Stimulated activated CD4-positive, alpha-beta T cell treated with anti-CD3 and anti-CD28 coated beads, TNF-alpha, amount 100 ng/mL, for 24 hours (primary cell): ENCODE results near the gene NFAM1.

Experiments used
- DNase-seq, 3 experiments: peaks; one replicate each; pipeline ENCODE4 v3.0.0-alpha.2; 2020; ENCODE audit warnings: low read depth in 3 of 3

The NFAM1 gene

DNA sequence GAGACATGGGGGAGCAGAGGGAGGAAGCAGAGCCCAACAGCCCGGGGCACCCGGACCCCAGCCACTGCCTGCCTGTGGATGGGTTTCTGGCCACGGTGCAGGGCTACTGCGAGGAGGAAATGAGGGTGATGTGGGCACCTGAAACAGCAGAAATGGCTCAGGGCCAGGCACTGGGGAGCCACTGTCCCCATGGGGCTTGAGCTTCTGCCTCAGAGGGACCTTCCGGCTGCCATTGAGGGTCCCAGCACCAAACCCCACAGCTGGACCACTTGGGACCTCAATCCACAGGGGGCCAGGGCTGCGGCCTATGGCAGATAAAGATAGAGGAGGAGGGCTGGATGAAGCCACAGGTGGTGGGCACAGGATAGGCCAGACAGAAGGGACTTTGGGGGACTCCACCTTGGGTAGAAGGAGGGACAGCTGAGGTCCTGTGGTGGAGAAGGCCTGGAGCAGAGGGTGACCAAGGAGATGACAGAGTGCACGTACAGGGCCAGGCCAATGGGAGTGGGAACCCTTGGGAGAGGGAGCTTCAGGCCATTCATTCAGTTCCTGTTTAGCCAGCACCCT, 48.3 kb downstream of the NFAM1 start:
- no peak for DNase-seq

DNA sequence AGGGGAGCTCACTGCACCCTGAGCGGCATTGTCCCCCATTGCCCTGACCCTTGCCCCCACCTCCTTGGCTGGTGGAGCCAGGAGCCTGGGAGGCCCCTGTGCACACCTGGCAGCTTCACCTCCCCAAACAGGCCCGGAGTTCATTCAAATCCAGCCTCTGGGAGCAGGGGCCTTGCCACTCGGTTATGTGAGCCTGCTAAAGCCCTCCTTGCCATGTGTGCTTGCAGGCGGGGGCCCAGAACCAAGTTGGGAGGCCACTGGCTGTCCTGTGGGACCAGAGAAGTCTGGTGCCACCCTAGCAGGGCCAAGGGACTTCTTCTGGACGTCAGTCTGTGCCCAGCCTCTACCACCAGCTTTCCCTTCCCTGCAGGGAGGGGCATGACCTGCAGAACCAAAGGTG, 48.9 kb downstream of the NFAM1 start:
- DNase-seq = no peak

DNA sequence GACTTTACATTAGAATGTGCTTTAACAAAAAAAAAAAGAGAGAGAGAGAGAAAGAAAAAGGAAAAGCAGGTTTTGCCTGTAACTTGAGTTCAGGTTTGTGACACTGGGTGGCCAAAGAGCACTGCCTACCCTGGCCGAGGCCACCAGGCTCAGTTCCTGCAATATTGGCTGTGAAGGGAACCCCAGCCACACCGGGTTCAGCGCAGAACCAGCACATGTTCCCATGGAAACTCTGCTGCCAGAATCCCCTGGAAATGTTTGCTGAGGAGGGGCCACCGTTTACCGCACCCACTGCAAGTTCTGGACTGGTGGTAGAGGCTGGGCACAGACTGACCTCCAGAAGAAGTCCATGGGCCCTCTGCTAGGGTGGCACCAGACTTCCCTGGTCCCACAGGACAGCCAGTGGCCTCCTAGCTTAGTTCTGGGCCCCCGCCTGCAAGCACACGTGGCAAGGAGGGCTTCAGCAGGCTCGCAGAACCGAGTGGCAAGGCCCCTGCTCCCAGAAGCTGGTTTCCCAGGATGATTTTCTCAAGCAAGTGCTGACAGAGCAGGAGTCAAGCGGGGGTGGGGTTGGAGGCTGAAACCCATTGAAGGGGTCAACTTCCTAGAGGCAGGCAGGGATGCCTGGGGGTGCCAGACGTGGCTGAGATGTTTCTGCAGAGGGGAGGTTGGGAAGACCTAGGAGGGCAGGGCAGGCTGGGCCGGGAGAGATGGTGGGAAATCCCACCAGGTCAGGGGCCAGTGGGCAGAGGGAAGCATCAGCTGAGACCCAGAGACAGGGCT, 51.2 kb downstream of the NFAM1 start:
- no peak for DNase-seq

DNA sequence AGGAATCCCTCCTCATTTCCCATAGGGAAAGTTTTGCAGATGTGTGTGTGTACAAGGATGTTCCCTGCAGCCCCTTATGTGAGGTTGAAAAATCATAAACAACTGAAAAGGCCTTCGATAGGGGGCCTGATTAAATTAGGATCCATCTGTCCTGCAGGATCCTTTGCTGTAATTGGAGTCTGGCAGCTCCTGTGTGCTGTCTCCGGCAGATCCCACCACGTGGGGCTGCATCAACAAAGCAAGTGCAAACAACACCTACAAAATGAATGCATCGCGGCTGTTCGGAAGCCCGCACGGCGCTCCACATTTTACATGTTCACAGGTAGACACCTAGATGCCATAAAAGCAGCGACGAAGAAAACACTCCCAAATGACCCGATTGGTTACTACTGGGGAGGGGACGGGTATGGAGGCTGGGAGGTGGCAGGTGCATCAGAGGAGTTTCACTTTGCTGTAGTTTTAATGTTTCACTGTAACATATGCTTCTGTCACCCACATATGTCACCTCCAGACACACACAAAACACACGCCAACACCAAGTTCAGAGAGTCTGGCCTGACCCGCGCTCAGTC, 52.2 kb downstream of the NFAM1 start:
- no peak for DNase-seq

DNA sequence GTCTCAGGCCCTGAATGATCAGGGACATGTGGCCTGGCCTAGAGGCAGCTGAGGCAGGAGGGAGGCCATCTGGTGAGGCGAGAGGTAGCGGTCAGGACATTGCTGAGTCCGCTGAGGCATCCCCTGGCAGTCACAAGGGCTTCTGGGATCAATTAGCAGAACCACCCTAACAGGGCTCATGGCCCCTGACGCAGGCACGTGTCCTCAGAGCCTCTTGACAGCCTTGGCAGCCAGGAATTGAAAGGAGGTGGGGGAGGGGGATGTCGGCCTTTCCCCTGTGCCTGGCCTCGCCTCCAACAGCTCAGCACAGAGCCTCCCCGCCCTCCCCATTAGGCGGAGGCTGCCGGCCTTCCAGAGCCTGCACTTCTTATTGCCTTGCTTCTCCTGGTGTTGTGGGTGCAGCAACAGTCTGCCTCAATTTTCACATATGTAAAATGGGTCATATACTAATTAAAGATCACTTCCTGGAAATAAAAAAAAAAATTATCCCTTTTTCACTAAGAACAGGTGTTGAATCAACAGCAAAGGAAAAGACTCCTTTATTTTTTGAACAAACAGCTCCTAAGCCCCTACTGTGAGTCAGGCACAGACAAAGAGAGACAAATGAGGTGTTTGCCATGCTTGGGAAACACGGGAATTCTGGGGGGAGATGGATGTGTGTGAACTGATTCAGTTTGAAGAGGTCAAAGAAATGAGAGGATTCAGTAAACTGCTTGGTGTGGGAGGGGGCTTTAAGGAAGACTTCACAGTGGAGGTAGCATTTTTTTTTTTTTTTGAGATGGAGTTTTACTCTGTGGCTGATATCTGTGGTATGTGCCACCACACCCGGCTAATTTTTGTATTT, 55.3 kb downstream of the NFAM1 start:
- no peak for DNase-seq

DNA sequence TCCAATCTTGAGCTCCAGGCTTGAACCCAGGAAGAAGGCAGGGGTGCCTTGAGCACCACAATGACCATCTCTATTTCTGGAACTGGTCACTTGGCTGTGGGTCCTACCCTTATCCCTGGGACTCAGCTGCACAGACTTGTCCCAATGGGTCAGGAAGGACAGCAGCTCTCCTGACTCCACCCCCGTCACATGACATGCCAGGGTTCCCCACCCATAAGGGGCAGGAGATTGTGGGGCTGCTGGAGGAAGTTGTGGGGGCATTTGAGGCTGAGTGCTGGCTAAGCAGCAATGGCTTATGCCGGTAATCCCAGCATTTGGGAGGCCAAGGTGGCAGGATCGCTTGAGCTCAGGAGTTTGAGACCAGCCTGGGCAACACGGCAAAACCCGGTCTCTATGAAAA, 56.2 kb downstream of the NFAM1 start:
- DNase-seq = no peak

DNA sequence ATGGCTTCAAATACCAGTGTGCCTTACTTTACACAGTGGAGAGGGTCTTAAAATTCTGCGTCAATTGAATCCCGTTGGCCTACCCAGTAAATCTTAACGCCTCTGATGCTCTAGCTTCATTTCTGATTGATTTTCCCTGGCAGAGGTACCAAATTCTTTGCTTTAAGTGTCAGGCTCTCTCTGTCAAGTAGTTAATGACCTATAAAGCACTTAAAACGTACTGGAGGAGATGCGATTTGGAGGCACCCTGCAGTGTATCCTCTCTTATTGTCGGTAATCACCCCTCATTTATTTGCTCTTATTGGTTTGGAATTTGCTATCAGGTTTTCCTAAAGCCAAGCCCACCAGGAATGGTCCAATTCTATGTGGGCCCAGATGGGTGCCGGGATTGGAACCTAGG, 59.2 kb downstream of the NFAM1 start:
- DNase-seq = no peak

DNA sequence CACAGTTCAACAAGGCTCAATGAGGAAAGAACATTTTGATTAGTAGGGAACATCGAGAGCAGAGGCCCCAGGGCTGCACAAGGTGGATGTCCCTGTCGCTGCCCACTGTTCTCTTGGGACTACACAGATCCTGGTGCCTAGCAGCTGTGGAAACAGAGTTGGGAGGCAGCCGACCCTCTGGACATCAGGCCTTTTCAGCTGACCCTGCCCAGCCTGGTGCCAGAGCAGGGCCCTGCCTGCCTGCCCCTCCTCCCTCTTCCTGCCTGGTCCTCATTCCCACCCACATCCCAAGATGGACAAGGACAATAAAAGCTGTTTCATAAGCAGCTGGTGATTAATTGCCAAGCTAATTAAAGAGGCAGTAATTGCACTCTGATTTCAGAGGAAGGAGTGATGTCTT, 60.7 kb downstream of the NFAM1 start:
- DNase-seq = no peak

DNA sequence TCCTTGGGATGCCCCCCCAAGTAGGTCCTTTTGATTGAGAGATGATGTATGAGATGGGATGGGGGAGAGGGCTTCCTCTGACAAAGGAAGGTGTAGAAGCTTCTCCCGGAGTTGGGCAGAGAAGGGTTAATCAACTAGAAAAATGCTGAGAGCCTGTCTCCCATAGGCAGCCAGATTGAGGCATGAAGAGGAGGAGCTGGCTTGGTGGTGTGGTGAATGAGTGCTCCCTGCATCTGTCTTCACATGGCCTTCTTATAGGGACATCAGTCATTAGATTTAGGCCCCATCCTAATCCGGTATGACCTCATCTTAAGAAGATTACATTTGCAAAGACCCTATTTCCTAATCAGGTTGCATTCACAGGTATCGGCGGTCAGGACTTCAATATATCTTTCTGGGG, 61.1 kb downstream of the NFAM1 start:
- DNase-seq = no peak

DNA sequence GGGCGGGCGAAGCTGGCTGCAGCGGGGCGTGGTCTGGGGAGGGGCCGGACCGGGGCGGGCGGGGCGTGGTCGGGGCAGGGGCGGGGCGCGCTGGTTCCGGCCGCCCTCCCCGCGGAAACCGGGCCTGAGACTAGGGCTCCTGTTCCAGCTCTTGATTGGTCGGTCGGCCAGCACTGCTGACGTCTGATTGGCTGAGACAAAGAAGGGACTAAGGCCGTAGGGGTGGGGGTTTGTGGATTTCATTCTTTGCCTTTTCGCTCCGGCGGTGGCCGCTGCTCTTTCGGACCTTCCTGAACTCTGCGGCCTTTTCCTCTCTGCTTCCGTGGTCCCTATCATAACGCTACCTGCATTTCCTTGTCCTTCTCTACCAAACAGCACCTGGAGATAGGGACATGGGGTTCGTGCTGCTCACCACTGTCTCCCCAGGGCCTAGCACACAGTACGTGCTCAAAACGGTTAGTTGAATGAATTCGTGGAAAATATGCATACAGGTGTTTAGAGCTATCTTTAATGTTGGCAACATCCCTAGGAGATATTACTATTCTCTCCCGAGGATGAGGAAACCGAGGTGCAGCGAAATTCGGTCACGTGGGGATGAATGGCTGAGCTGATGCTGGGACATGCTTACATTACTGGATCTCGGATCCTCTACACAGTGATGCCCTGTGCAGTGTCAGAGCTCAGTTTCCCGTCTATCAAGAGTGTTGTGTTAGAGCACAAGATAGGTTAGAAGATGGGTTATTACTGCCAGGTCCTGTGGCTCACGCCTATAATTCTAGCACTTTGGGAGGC, 62.8 kb downstream of the NFAM1 start:
- peak; percentile 71 to 83 (median 74) for DNase-seq

DNA sequence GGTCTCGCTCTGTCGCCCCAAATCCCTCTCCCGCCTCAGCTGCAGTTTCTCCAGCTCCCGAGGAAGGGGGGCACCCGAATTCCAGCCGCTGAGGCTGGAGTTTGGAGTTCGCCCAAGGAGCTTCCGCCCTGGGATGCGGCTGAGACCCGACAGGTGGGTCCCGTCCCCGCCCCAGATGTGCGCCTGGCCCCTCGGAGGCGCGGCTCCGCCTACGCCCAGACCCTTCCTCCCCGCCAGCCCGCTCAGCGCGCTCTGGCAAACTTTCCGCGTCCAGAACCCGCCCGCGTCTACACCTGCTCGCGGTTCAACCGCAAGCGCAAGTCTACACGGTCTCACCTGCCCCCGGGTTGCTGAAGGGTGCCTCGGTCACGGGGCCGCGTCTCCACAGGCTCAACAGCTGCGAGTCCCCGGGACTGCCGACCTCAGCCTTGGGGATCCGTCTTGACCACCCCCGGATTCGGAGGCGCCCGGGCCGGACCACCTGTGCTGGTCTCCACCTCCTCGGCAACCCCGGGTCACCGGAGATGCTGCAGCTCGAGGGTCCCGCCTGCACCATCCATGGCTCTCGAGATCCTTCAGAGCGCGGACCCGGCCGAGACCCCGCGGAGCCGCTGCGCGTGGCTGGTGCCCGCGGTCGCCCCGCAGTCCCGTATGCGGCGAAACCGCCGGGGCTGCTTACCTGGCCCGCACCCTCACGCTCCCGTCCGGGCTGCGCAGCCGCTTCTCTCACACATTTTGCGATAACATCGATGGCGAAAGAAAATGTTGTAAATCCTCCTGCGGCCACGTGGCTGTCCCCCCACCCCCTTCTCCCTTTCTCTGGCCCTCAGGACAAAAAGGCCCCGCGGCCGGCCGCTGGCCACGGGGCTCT, 63.6 kb downstream of the NFAM1 start:
- DNase-seq = peak in 1 of 3 experiments; percentile 26

DNA sequence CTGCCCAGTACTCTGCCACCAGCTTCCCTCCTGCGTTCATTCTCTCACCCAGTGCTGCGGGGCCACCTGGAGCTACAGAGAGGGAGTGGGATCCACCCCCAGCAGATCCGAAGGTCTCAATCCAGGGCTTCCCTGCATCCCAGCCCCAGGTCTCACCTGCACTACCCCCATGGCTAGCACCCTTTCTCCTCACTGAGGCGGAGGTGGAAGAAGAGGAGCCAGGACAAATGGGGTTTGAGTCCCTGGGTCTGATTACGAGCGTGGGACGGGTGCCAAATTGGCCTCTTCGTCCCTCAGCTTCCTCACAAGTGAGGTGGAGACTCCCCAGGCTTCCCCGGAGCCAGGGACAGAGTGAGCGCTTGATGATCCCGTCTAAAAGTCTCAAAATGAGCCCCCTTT, 64.2 kb downstream of the NFAM1 start:
- DNase-seq = no peak

DNA sequence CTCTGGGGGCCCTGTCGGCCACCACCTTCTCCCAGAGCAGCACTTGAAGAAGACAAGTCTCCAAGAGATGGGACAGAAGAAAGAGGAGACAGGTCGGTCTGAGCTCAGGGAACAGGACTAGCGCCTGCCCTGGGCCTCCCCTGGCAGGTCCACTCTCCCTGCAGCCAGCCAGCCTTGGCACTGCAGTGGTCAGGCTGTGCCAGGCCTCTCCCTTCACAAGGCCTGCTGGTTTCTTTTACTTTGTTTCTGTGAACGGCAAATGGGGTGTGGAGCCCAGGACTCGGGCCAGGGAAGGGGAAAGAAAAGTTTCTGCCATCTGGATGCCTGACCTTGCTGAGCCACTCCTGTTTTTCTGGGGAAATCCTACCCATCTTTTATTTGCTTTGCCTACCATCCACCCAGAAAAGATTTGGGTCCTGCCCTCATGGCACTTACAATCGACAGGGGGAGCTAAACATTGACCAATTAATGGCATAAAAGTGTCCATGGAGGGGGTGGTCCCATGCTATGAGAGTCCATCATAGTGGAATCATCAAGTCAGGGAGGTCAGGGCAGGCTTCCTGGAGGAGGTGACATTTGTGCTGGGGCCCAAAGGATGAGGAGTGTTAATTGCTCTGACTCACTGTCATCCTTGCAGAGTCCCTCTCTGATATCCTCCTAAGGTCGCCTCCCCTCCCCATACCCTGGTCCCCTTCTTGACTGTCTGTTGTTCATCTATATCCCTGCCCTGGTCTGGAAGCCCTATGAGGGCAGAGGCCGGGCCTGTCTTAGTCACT, 65.2 kb downstream of the NFAM1 start:
- DNase-seq = no peak

DNA sequence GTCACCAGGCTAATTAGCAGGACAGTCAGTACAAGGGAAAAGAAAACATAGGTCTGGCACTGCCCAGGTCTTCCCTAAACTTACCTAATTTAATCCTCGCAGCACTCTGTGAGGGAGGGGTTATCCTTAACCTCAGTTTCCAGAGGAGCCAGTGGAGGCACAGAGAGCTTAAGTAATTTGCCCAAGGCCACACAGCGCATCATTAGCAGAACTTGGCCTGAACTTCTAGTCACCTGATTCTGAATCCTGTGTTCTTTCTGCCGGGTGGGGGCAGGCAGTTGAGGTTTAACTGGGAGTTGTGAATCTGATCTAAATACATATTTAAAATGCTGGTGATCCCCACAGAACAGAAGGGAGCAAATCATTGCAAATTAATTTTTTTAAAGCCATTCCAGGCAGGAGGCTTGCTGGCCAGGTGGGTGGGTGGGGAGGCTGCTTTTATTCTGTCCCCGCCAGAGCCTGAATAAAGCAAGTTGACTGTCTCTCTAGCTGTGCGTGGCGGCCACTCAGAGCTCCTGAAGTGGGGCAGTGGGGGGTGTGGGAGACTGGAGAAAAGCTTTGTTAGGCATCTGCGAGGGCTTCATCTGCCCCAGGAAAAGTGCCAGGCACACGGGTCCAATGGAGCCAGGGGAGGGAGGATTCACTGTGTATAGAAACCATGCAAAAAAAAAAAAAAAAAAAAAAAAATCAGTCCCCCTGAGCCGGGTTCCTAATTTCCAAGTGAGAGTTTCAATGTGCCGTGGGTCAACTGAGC, 66.1 kb downstream of the NFAM1 start:
- no peak for DNase-seq

DNA sequence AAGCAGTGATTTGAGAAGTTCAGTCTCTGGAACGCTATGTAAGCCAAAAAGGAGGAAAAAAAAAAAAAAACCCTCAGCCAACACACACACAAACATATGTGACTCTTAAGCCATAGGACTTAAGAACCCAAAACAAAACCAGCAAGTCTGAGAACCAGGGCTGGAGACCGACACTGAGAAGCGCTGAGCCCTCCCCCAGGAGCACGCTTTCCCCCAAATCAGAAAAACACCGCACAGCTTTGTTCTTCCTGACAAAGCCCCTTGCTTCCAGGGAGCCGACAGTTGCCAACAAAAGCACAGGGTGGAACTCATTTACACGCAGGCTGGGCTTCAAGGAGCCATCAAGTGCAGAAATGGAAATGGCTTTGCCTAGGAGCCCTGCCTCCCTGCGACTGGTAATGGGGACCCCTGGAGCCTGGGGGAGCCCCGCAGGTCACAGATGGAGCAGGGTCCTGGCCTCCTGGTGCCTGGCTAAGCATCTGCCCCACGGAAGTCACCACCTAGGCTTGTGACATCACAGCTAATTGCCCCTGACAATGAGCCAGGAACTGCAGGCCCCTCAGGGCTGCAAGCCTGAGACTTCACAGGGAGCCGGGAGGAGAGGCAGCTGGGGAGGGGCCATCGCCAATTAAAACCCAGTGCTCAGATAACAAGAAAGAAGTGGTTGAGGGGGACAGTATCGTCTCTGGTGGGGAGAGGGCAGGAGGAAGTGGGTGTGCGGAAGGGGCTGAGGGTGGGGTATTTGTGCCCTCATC, 66.9 kb downstream of the NFAM1 start:
- no peak for DNase-seq

DNA sequence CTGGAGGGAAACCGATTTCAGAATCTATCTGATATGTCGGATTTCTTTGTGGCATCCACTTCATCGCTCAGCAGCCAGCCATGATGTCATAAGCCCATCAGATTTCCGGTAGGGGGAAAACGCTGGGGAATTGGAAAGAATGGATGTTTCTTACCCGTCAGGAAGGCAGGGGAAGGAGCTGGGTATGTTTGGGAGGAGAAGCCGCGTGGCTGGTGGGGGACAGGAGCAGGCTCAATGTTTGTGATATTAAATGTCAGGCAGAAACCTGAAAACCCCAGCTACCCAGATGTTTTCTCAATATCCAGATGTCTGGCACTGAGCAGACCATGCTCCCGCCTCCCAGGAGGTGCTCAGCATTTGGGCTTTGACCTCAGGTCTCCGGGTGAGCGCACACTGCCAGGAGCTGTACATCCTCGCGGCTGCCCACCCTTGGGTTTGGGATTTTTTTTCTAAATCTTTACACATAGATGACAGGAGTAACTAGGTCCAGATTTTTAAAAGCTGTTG, 67.5 kb downstream of the NFAM1 start:
- no peak for DNase-seq

DNA sequence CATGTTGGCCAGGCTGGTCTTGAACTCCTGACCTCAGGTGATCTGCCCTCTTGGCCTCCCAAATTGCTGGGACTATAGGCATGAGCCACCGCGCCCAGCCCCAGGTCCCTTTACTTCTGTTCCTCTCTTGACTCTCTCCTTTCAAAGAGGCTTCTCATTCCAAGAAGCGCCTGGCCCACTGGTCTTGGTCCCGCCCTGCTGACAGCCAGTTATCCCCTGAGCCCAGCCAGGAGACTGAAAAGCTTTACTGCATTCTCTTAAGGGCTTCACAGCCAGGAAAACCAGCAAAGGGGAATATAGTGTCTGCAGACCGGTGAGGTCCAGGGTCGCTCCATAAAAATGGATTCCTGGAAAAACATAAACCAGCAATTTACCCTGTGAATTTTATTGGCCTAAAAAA, 68.3 kb downstream of the NFAM1 start:
- DNase-seq = no peak

DNA sequence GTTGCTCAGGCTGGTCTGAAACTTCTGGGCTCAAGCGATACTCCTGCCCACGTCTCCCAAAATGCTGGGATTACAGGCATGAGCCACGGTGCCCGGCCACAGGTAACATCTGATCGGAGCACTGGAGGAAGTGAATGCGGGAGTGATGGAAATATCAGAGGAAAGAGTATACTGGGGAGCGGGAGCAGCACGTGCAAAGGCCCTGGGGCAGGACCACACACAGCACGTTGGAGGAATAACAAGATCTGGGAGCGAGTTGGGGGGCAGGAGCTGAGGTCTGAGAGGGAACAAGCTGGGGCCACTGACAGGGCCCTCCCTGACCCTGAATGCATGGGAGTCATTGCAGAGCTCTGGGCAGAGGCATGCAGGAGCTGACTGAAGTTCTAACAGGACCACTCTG, 70.7 kb downstream of the NFAM1 start:
- DNase-seq = no peak
